NCI-H2029 (cell line): ENCODE data around the gene CNR1.

Experiments
- DNase-seq: peaks from one replicate; lab custom pipeline; 2025; lab: John Stamatoyannopoulos, UW

The CNR1 gene

GRCh38 chr6:88143421-88144157 lies 22.6 kb downstream of the CNR1 start:
- no peak for DNase-seq

DNA sequence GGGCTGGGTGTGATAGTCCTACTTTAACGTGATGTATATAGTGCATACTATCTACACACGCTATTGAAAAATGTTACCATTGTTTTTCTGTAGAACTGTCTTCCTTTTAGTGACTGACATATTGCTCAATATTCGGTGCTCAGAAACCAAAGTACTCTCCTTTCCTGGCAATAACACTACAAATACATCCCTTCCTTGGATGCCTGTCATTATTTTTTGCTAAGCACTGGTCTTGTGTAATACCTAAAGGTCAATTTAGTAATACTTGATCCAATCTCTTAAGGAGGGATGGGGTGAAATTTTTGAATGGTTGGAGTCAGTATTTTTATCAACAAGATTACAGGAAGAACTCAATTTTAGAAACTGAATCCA lies 23.9 kb downstream of the CNR1 start:
- DNase-seq = no peak

- no peak for DNase-seq
Observed at GRCh38 chr6:88141561-88142296, 24.4 kb downstream of the CNR1 start.

DNA sequence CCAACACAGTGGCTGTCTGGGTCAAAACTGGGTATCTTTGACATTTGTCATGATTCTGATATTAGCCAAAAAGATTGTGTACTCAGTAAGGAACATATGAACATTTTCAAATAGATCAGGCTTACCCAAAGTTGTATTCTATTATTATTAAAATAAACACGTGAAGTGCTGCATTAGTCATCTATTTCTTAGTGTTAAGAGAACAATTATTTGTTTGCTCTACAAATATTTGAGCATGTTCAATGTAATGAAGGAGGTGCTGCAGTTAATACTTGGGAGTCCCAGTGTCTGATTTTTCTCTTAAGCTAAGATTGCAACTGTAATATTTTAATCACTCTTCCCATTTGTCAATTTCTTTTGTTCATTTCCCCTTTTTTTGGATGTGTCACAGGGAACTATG lies 28.2 kb downstream of the CNR1 start:
- no peak for DNase-seq

DNA sequence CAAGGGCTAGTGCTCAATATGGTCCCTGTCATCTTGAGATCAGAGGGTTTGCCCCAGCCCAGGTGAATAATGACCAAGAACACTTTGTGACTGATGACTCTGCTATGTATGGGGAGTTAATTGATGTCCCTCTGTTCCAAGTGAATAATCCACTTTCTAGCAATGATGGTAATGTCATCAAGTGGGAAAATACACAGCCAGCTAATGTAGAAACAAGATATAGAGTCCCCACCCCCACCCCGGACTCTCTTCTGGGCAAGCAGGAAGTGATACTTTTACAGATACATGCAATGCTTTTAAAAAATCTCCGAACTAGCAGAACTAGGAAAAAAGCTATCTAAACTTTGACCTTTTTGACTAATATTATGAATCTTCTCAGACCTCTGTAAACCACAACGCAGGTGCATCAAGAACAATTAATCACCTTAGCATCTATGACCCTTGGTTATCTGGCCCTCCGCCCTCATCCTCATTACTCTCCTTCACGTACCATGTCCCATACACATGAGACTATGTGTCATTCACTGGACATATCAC lies 30.5 kb downstream of the CNR1 start:
- DNase-seq = no peak

- no peak for DNase-seq
Observed at GRCh38 chr6:88134575-88134974, 31.6 kb downstream of the CNR1 start.

- no peak for DNase-seq
Observed at GRCh38 chr6:88133718-88134117, 32.4 kb downstream of the CNR1 start.

DNA sequence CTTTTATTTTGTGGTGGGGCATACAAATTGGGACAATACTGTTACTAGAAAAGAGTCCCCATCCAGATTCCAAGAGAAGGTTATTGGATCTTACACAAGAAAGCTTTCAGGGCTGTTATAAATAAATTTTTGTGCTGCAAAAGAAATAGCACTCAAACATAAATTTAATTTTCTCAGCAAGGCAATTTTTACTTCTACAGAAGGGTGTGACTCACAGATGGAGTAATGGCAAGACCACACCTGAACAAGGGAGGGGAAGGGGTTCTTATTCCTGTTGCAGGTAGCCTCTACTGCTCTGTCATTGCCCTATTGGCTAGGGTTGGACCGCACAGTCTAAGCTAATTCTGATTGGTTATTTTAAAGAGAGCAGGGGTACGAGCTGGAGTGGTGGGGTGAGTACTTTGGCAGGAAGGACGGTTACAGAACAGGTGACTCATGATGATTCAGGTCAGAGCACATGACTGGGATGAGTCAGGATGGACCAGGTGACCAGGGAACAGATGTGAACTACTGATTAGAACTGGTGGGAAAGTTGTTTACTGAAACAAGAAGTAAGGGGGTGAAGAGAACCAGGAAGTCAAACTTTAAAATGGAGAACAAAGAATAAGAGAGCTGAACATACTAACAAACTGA lies 41.1 kb downstream of the CNR1 start:
- DNase-seq = no peak

GRCh38 chr6:88120635-88121034 lies 45.5 kb downstream of the CNR1 start:
- peak; percentile 1 for DNase-seq

GRCh38 chr6:88119769-88120168 lies 46.4 kb downstream of the CNR1 start:
- DNase-seq = no peak

- no peak for DNase-seq
Observed at GRCh38 chr6:88116276-88116675, 49.9 kb downstream of the CNR1 start.

DNA sequence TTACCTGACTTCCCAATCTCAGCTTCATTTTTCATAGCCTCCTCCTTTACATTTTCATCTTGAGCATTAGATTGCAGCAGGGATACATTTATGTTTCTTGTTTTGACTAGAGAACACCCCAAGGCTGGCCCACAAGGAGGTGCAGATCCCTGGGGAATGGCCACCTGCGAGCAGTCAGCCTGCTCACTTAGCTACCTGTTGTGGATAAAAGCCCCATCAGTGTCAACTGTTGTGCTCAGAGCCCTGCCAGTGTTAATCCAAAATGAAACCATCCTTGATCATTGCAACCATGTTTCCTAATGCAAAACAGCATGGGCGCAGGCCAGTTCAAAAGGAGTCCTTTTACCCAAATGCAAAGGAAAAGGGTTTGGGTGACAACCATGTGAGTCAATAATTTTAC lies 50.8 kb downstream of the CNR1 start:
- DNase-seq = no peak

GRCh38 chr6:88114838-88115237 lies 51.3 kb downstream of the CNR1 start:
- no peak for DNase-seq

- DNase-seq = no peak
Observed at GRCh38 chr6:88111991-88112390, 54.2 kb downstream of the CNR1 start.

GRCh38 chr6:88107241-88107640 lies 58.9 kb downstream of the CNR1 start:
- no peak for DNase-seq

GRCh38 chr6:88105741-88106340 lies 60.3 kb downstream of the CNR1 start:
- DNase-seq = peak; percentile 23
